Esophagus squamous epithelium (tissue), 4 donors: Measurements from ENCODE around the gene CWC15.

Experiments used
- CTCF ChIP-seq, 6 experiments: fragments of 450-650 bp in 4 of 6; fragments of 200-600 bp in 2 of 6; sonication (generic) in 2 of 6; IDR thresholded peaks; one replicate each; pipeline ENCODE4 v1.5.1; 2016 to 2019; ENCODE audit warnings: antibody characterized with exemption in 6 of 6, mild to moderate bottlenecking in 4 of 6, moderate library complexity in 4 of 6
- POLR2A ChIP-seq, 4 donors: fragments of 450-650 bp; IDR thresholded peaks; one replicate each; pipeline ENCODE4 v1.6.1; 2017; ENCODE audit warnings: antibody characterized with exemption in 4 of 4, mild to moderate bottlenecking in 4 of 4, moderate library complexity in 3 of 4

GRCh38 chr11:94972700-94973098 is 657 bp downstream of the CWC15 start:
- TF ChIP-seq POLR2A (IDR thresholded peaks at IDR 0.05) = no peak
- no peak for TF ChIP-seq CTCF (IDR thresholded peaks at IDR 0.05)
